NCI-H460 (cell line): ENCODE data around the gene PAX8. TPM values are rescaled to one million over a fixed set of nuclear protein-coding genes. Genes with fewer than 3 reads are reported as not detected.

Experiments used
- DNase-seq: peaks from one replicate; pipeline ENCODE4 v3.0.0-alpha.2; 2016; ENCODE audit warnings: low read depth; ENCODE audit errors: extremely low read depth
- total RNA-seq: library from RNA; depleted of rRNA; stranded (reverse); fragments of >200 nt; shearing (Covaris generic); gene quantifications from 2 replicates; pipeline ENCODE4 v1.2.3, GENCODE V29; 2014

The PAX8 gene
- total RNA-seq, 1 experiment from 2014 or later, result 1.4 TPM

GRCh38 chr2:113238871-113239839 lies 39.6 kb downstream of the PAX8 start:
- no peak for DNase-seq

DNA sequence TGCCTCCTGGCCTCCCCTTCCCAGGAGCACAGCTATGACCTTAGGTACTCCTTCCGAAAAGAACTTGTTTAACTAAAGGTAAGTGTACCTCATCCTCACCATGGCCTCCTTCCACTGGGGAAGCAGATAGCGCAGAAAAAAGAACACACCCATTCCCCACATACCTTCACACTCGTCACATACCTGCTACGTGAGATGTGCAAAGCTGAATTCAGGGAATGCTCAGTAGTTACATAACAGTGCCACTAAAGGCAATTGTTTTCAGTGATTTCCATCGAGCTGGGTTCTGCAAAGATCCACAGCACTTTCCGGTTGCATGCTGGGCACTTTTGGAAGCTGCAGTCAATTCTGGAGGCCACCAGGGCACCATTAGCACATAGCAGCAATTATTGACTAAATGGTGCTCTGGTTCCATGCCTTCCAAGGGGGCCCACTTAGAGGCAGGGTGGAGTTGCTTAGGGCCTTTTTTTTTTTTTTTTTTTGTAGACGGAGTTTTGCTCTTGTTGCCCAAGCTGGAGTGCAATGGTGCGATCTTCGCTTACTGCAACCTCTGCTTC lies 41.0 kb downstream of the PAX8 start:
- DNase-seq, result no peak

- DNase-seq, result no peak
Measured at GRCh38 chr2:113236367-113237159, 42.2 kb downstream of the PAX8 start.

DNA sequence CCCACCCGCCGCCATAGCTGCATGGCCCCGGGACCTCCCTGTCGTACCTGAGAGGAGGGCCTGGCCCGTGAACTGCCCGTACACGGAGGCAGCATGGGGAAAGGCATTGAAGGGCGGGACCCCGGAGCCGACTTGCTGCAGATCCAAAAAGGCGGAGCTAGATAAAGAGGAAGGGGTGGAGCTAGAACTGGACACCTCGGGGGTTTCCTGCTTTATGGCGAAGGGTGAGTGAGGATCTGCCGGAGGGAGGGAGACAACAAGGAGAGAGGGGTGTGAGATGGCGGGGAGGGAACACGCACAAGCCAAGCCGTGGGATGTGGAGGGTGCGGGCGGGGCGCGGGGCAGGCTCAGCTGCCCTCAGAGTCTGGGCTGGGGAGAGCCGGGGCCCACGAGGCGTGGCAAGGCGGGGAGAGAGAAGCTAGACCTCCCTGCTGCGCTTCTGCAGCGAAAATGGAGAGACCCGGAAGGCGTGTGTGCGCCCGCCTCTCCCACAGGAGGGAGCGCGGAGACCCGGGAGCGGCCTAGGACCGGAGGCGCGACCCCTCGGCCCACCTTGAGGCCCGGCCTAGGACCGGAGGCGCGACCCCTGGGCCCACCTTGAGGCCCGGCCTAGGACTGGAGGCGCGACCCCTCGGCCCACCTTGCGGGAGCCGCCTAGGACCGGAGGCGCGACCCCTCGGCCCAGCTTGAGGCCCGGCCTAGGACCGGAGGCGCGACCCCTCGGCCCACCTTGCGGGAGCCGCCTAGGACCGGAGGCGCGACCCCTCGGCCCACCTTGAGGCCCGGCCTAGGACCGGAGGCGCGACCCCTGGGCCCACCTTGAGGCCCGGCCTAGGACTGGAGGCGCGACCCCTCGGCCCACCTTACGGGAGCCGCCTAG lies 43.1 kb downstream of the PAX8 start:
- DNase-seq, result peak; percentile 56

DNA sequence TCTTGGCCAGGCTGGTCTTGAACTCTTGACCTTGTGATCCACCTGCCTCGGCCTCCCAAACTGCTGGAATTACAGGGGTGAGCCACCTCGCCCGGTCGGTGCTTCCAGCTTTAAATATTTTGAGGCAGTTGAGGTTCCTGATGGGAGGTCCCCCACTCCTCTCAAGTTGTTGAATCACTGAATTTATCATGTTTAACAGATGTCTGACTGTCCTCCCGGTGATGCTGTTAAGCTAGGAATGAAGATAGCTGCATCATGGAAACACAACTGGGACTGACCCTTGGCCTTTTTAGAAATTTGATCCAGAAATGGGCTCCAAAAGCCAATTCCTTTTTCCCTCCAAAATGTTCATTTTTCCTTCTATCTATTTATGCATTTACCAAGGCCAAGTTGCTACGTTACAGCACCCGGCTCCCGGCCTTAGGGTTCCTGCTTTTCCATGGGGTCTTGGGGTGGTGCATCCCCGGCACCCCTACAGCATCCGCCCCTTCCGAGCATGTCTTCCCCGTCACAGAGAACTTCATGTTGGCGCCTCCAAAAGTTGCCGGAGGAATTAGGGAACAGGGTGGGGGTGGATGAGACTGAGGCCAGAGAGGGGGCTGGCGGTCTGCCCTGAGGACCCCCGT lies 43.9 kb downstream of the PAX8 start:
- no peak for DNase-seq

- DNase-seq, result no peak
Measured at GRCh38 chr2:113233593-113234550, 44.8 kb downstream of the PAX8 start.

- no peak for DNase-seq
Measured at GRCh38 chr2:113232740-113233139, 46.0 kb downstream of the PAX8 start.

DNA sequence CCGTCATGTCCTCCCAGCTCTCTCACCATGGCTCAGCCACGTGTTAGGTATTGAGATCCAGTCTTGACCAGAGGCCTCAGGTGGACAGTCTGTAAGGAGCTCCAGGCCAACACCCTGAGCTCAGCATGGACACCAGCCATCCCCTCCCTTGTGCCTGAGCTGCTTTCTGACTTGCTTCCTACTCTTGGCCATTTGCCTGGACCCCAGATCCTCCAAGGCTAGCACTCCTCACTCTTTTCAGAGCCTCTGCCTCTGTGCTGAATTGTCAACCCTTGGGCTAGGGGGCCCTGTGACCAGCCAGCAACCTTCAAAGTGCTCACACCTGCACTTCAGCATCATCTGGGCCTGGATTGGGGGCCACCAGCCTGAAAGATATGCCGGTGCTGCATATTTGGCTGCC lies 46.6 kb downstream of the PAX8 start:
- DNase-seq, result no peak

DNA sequence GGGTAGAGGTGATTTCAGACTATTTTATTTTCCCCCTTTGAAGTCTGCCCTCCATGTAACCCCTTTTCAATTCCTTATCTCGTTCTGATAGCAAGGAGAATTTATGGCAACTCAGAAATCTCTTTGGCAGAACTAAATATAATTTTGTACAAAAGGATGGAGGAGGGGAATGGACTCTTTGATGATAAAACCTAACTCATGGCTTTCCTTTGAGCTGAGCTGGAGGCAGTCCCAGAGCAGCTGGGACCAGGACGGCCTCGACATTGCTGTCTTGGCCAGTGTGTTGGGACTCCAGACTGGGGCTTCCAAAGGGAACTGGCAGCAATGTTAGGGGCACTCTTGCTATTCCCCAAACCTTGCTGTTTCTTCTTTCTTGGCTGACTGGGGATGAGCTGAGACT lies 47.7 kb downstream of the PAX8 start:
- DNase-seq, result no peak

- DNase-seq, result no peak
Measured at GRCh38 chr2:113230531-113230930, 48.2 kb downstream of the PAX8 start.

DNA sequence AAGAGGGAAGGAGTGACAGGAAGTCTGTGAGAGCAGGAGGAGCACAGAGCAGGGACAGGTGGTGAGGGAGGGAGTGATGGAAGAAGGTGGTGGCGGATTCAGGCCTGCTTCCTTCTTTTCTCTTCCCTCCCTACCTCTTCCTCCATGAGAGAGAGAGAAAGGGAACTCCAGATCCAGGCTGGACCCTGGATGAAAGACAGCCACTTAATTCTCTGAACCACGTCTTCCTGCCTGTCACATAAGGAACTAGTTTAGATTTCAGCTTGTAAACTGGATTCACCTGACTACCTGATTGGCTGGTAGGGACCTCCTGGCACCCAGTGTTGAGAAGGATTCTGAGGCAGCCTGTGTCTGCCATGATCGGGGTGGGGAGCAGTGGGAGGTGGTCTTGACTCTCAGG lies 48.9 kb downstream of the PAX8 start:
- no peak for DNase-seq

GRCh38 chr2:113228991-113229716 lies 49.6 kb downstream of the PAX8 start:
- no peak for DNase-seq

- no peak for DNase-seq
Measured at GRCh38 chr2:113228351-113228750, 50.4 kb downstream of the PAX8 start.

- no peak for DNase-seq
Measured at GRCh38 chr2:113227698-113228097, 51.0 kb downstream of the PAX8 start.

DNA sequence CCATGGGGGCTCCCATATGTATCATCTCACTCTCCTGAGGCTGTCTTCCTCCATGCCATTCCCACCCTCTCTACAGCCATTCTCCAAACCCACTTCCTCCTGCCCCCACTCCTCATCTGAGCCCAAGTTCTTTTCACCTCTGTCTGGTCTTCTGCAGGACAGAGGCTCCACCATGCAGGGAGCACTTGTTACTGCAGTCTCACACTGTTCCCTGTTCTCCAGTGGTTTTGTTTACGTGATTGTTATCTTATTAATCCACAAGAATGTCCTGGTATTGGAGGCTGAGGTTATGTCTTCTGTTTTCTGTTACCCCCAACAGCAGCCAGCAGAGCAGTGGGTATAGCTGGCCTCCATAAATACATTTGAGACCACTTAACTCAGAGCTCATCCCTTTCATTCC lies 51.4 kb downstream of the PAX8 start:
- DNase-seq, result no peak

GRCh38 chr2:113226462-113226861 lies 52.3 kb downstream of the PAX8 start:
- no peak for DNase-seq

DNA sequence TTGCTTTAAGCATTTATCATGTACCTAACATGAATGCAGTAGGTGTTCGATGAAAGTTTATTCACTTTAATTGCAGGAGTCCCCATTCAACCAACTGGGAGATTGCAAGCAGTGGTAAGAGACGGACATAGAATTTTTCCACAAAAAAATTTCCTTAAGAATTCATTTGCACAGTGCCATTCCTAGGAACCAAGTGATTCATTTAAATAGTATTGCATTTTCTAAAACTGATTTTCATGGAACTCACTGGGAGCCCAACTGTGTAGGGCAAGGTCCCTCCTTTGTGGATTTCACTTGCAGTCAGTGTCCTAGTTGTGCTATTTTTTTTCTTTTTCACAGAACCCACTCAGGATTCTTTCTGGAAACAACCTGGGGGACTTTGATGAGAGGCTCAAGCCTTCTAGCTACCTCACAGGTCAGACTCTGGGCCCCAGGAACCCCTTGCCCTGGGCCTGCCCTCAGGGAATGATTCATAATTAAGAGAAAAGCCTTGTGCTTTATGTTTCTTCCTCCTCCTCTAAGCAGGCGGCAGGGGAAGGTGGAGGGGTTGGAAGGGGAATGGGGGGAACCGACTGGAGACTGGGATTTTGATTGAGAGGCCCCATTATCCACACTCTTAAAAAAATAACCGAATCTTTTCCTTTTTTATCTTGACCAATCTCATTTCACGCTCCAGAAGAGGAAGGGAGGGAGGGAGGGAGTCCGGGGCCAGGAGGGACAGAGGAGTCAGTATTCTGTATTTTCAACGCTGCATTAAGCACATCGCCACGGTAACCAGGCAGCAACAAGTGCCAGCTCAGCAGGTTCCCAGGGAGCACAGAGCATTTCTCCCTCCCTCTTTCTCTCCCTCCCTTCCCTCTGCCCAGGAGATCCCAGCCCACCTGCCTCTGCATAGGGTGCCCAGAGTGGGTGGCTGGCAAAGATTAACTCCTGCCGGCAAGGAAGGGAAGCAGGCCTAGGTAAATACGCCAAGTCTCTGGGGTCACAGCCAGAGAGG lies 53.2 kb downstream of the PAX8 start:
- DNase-seq, result no peak
